Left ventricle myocardium inferior (tissue), 1 donor: Measurements from ENCODE around the gene KCNQ1. TPM values are rescaled to one million over a fixed set of nuclear protein-coding genes. Genes with fewer than 3 reads are reported as not detected.

ENCODE experiments used
- DNase-seq: peaks from one replicate; pipeline ENCODE4 v3.0.0-alpha.2; 2020
- H3K27ac ChIP-seq: fragments of 200-600 bp; replicated peaks from 2 replicates; pipeline ENCODE4 v1.8.0; 2021
- H3K27me3 ChIP-seq: fragments of 200-600 bp; 2 replicates; pipeline ENCODE4 v1.8.0; 2021; ENCODE audit warnings: low read depth
- H3K36me3 ChIP-seq: fragments of 200-600 bp; 2 replicates; pipeline ENCODE4 v1.8.0; 2021
- H3K4me1 ChIP-seq: fragments of 200-600 bp; 2 replicates; pipeline ENCODE4 v1.8.0; 2021
- H3K4me3 ChIP-seq: fragments of 200-600 bp; 2 replicates; pipeline ENCODE4 v1.8.0; 2021; ENCODE audit warnings: mild to moderate bottlenecking, moderate library complexity
- H3K9me3 ChIP-seq: fragments of 200-600 bp; replicated peaks from 2 replicates; pipeline ENCODE4 v1.8.0; 2021
- CTCF ChIP-seq: fragments of 200-600 bp; IDR thresholded peaks from 2 replicates; pipeline ENCODE4 v1.8.0; 2021; ENCODE audit warnings: antibody characterized with exemption, mild to moderate bottlenecking, borderline replicate concordance
- intact Hi-C: fragments of 100-400 bp; cut with micrococcal nuclease; formaldehyde crosslinking; loops from one replicate; pipeline ENCODE4 v1.11.0; 2022
- total RNA-seq: library from RNA; stranded (reverse); fragmentation: NEBNext Ultra II Directional; extraction: Animal tissue kit (Norgen Biotek cat#: 25700); gene quantifications from one replicate; pipeline ENCODE4 v1.2.1, GENCODE V29; 2021
- donor health status: DM: no; HTN: yes; CAD: no; lungs with severe emphysema.

Gene KCNQ1
- total RNA-seq, 1 donor from 2014 or later: 41.8 TPM

- H3K36me3 ChIP-seq: peaks cover 19% of the 10 kb centered on the region
- intact Hi-C loops: no loop called here
- H3K9me3 ChIP-seq: no peaks in the 10 kb centered on the region
- H3K27ac ChIP-seq: no peak overlapping the region
- H3K27me3 ChIP-seq: peaks cover 7% of the 10 kb centered on the region
- H3K4me3 ChIP-seq: no peak overlapping the region
- peaks cover 5% of the 10 kb centered on the region for H3K4me1 ChIP-seq
- TF ChIP-seq CTCF: no peak
- DNase-seq: no peak
These were observed 37.9 kb upstream of the KCNQ1 start for GRCh38 chr11:2406878-2407410.

GRCh38 chr11:2408671-2409070, 36.1 kb upstream of the KCNQ1 start:
- DNase-seq: no peak
- intact Hi-C loops: no loop called here
- no peak overlapping the region for H3K4me3 ChIP-seq
- no peak overlapping the region for H3K27ac ChIP-seq
- H3K4me1 ChIP-seq: no peaks in the 10 kb centered on the region
- no peaks in the 10 kb centered on the region for H3K9me3 ChIP-seq
- H3K27me3 ChIP-seq: peaks cover 7% of the 10 kb centered on the region
- TF ChIP-seq CTCF: no peak
- peaks cover 2% of the 10 kb centered on the region for H3K36me3 ChIP-seq

DNA sequence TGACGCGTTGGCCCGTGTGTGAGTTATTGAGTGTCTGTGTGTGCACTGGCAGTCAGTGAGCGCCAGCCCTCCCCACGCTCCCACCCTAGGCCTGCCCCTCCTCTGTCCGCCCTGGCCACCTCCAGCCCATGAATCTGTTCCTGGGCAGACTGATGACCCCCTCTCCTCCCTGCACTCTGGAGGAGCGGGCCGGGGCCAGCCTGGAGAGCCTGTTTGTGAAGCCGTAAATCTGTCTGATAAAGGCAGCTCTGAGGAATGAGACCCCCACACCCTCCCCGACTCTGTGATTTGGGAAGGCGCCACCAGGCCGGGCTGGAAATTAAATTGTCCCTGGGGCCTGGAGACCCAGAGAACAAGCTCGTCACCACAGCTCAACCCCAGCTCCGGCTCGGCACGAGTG, 35.7 kb upstream of the KCNQ1 start:
- DNase-seq: no peak
- no peak overlapping the region for H3K27ac ChIP-seq
- intact Hi-C loops: no loop called here
- H3K9me3 ChIP-seq: no peaks in the 10 kb centered on the region
- H3K4me1 ChIP-seq: no peaks in the 10 kb centered on the region
- no peak overlapping the region for H3K4me3 ChIP-seq
- no peak for TF ChIP-seq CTCF
- H3K36me3 ChIP-seq: no peaks in the 10 kb centered on the region
- peaks cover 7% of the 10 kb centered on the region for H3K27me3 ChIP-seq

- H3K36me3 ChIP-seq: no peaks in the 10 kb centered on the region
- no peak for TF ChIP-seq CTCF
- H3K27me3 ChIP-seq: peaks cover 7% of the 10 kb centered on the region
- intact Hi-C loops: loop anchor here (10.0 kb wide), 1 partner anchor 215 kb away; no protein-coding TSS in a partner anchor
- DNase-seq: no peak
- no peak overlapping the region for H3K27ac ChIP-seq
- H3K4me3 ChIP-seq: no peak overlapping the region
- no peaks in the 10 kb centered on the region for H3K9me3 ChIP-seq
- H3K4me1 ChIP-seq: no peaks in the 10 kb centered on the region
These were observed 35.0 kb upstream of the KCNQ1 start for GRCh38 chr11:2409611-2410468.

GRCh38 chr11:2410616-2411015, 34.2 kb upstream of the KCNQ1 start:
- Histone ChIP-seq H3K4me3 (no peak overlapping the region), H3K36me3 (no peaks in the 10 kb centered on the region), H3K9me3 (no peaks in the 10 kb centered on the region), H3K4me1 (no peaks in the 10 kb centered on the region), H3K27me3 (peaks cover 7% of the 10 kb centered on the region), H3K27ac (no peak overlapping the region)
- no peak for TF ChIP-seq CTCF
- DNase-seq: no peak
- intact Hi-C loops: loop anchor here (10.0 kb wide), 1 partner anchor 216 kb away; no protein-coding TSS in a partner anchor
